Parathyroid adenoma (tissue), 2 donors: ENCODE measurements around the gene TRAPPC11.

ENCODE experiments used
- H2AFZ ChIP-seq: fragments of 300-600 bp; sonication (generic); one replicate; pipeline ENCODE4 v1.7.0; 2017; ENCODE audit warnings: antibody characterized with exemption, mild to moderate bottlenecking
- H3K27ac ChIP-seq: fragments of 300-600 bp; sonication (generic); one replicate; pipeline ENCODE4 v1.7.0; 2017
- H3K27me3 ChIP-seq: fragments of 300-600 bp; sonication (generic); one replicate; pipeline ENCODE4 v1.7.0; 2017; ENCODE audit warnings: low read length; ENCODE audit not compliant: control insufficient read depth, insufficient read depth
- H3K36me3 ChIP-seq: fragments of 300-600 bp; sonication (generic); one replicate; pipeline ENCODE4 v1.7.0; 2017; ENCODE audit warnings: low read length; ENCODE audit not compliant: control insufficient read depth, insufficient read depth
- H3K4me1 ChIP-seq: fragments of 300-600 bp; sonication (generic); one replicate; pipeline ENCODE4 v1.7.0; 2017; ENCODE audit warnings: control low read depth
- H3K4me2 ChIP-seq: fragments of 300-600 bp; sonication (generic); one replicate; pipeline ENCODE4 v1.7.0; 2017; ENCODE audit warnings: low read length
- H3K4me3 ChIP-seq: fragments of 300-600 bp; sonication (generic); one replicate; pipeline ENCODE4 v1.7.0; 2017; ENCODE audit warnings: low read depth, low read length
- H3K79me2 ChIP-seq: fragments of 300-600 bp; sonication (generic); one replicate; pipeline ENCODE4 v1.7.0; 2017; ENCODE audit warnings: control low read depth
- H3K9ac ChIP-seq: fragments of 300-600 bp; sonication (generic); one replicate; pipeline ENCODE4 v1.7.0; 2017; ENCODE audit warnings: mild to moderate bottlenecking
- H3K9me3 ChIP-seq: fragments of 300-600 bp; sonication (generic); one replicate; pipeline ENCODE4 v1.7.0; 2017; ENCODE audit warnings: low read length; ENCODE audit not compliant: control insufficient read depth
- TF ChIP-seq, protein P1 (sequence below): fragments of 300-600 bp; sonication (generic); IDR thresholded peaks from one replicate; pipeline ENCODE4 v1.7.0; 2017; ENCODE audit warnings: antibody characterized with exemption, mild to moderate bottlenecking
- donor health status: primary hyperparathyroidism.

Gene TRAPPC11

DNA sequence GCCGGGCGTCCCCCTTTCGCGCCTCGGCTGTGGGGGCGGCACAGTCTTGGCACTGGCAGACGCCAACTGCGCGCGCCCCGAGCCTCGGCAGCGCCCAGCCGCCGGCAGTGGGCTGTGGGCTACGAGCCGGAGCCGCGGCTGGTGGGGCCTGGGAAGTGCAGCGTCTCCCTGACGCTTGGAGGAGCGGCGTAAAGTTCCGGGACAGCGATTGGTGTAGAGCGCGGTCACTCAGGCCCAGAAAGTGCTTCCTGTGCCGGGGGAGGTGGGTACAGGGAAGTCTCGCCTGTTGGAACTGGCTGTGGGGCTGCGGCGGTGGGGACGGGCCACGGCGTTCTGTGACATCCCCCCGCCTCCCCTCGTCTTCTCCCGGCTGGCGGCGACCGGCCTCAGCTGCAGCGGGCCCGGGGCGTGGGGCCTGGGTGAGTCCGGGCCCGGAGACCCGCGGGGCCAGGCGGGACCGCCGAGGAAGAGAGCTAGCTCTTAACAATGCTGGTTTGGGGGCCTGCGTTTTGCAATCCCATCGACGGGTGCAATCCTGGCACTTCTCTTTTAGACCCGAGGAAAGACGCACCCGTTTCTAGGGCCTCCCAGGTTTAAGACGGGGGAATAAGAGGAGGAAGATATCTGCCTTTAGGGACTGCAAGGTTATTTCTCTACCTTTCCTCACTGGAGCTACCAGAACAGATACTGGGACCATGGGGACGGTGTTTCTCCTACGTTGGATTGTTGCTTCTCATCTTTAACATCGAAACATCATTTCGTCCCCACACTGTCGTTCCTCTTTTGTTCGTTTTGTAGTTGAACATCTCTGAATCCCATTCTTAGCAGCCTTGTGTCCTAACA lies at the start of gene TRAPPC11, which contains the start of gene RWDD4:
TSS of gene TRAPPC11 (plus strand) at position 265 of the 843 bp plus-strand sequence. CDS start 4,575 bp downstream, outside the sequence.
TSS of gene RWDD4 (minus strand) at position 157 of the 843 bp plus-strand sequence. CDS start 233 bp downstream, outside the sequence.
- H3K9ac ChIP-seq, result peak within 1 kb of the TSS; percentile 17
- H3K9me3 ChIP-seq, result no peaks in the 10 kb centered on the region
- no peaks in the 10 kb centered on the region for H3K79me2 ChIP-seq
- H3K4me3 ChIP-seq, result peak within 1 kb of the TSS; percentile 71
- peak within 1 kb of the TSS; percentile 89 for H2AFZ ChIP-seq
- H3K27me3 ChIP-seq, result no peaks in the 10 kb centered on the region
- peak within 1 kb of the TSS; percentile 53 for H3K27ac ChIP-seq
- H3K36me3 ChIP-seq, result no peaks in the 10 kb centered on the region
- peak within 1 kb of the TSS; percentile 77 for H3K4me2 ChIP-seq
- no peaks in the 10 kb centered on the region for H3K4me1 ChIP-seq
- TF ChIP-seq, protein P1, sequence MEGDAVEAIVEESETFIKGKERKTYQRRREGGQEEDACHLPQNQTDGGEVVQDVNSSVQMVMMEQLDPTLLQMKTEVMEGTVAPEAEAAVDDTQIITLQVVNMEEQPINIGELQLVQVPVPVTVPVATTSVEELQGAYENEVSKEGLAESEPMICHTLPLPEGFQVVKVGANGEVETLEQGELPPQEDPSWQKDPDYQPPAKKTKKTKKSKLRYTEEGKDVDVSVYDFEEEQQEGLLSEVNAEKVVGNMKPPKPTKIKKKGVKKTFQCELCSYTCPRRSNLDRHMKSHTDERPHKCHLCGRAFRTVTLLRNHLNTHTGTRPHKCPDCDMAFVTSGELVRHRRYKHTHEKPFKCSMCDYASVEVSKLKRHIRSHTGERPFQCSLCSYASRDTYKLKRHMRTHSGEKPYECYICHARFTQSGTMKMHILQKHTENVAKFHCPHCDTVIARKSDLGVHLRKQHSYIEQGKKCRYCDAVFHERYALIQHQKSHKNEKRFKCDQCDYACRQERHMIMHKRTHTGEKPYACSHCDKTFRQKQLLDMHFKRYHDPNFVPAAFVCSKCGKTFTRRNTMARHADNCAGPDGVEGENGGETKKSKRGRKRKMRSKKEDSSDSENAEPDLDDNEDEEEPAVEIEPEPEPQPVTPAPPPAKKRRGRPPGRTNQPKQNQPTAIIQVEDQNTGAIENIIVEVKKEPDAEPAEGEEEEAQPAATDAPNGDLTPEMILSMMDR, result peak; percentile 11

DNA sequence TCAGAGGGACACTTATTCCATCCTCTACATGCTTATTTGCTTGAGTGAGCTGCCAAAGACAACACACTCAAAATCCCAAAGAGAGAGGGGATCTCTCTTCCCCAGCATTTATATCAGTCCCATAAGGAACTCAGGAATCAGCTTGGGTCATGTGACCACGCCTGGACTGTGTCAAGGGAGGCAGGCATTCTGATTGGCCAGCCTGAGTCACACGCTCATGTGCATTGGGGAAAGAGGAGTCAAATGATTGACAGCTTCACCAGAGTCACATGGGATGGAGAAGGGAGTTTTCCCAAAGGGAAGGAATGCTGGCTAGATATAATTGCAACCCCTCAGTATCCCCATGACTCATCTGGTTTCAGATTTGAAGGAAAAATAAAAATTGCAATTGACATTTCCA lies 49.1 kb upstream of the TRAPPC11 start:
- H3K4me3 ChIP-seq, result no peak overlapping the region
- H3K27ac ChIP-seq, result no peak overlapping the region
- H3K9ac ChIP-seq, result no peak overlapping the region
- H3K79me2 ChIP-seq, result no peaks in the 10 kb centered on the region
- H3K9me3 ChIP-seq, result no peaks in the 10 kb centered on the region
- TF ChIP-seq, protein P1, result no peak
- no peaks in the 10 kb centered on the region for H3K36me3 ChIP-seq
- H3K4me1 ChIP-seq, result no peaks in the 10 kb centered on the region
- no peaks in the 10 kb centered on the region for H3K27me3 ChIP-seq
- H3K4me2 ChIP-seq, result no peak overlapping the region
- no peak overlapping the region for H2AFZ ChIP-seq

DNA sequence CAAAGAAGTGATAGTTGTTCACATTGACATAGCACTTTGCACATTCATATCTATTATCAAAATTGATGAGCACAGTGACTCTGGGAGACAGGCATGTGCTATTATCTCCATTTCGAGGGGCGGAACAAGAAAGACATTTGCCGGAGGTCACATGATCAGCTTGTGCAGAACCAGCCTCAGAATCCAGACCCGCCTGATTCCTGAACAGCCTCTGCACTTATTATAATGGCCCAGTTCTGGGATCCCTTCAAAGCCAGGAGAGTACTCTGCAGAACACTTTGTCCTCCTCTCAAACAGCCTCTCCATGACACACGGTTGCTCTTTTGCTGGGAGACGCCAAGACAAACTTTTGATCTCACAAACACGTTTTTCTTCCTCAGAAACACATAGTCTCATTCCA lies 48.5 kb upstream of the TRAPPC11 start:
- H3K36me3 ChIP-seq, result no peaks in the 10 kb centered on the region
- TF ChIP-seq, protein P1, result no peak
- H3K27me3 ChIP-seq, result no peaks in the 10 kb centered on the region
- H3K4me1 ChIP-seq, result no peaks in the 10 kb centered on the region
- H2AFZ ChIP-seq, result no peak overlapping the region
- no peak overlapping the region for H3K4me3 ChIP-seq
- H3K9me3 ChIP-seq, result no peaks in the 10 kb centered on the region
- no peak overlapping the region for H3K9ac ChIP-seq
- no peak overlapping the region for H3K27ac ChIP-seq
- H3K4me2 ChIP-seq, result no peak overlapping the region
- no peaks in the 10 kb centered on the region for H3K79me2 ChIP-seq

DNA sequence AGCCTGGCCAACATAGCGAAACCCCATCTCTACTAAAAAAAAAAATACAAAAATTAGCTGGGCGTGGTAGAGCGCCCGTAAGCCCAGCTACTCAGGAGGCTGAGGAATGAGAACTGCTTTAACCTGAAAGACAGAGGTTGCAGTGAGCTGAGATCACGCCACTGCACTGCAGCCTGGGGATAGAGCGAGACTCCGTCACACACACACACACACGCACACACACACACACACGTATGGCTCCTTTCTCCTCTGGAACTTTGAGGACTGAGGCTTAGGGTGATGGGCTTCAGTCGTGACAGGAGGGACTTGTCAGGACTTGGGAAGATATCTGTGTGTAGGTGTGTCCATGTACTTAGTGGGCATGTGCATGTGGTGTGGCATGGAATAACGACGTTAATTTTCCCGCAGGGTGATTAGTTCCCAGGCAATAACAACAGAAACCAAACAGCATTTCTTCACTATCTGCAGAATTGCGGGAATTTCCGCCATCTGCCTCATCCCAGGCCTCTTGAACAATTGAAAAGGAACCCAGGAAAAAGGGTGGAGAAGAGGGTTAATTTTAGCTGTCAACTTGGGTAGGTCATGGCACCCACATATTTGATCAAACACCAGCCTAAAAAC lies 47.8 kb upstream of the TRAPPC11 start:
- Histone ChIP-seq H3K4me3 (no peak overlapping the region), H3K9ac (no peak overlapping the region), H3K9me3 (no peaks in the 10 kb centered on the region), H3K27ac (no peak overlapping the region), H3K4me1 (no peaks in the 10 kb centered on the region), H3K36me3 (no peaks in the 10 kb centered on the region), H3K79me2 (no peaks in the 10 kb centered on the region), H3K4me2 (no peak overlapping the region), H3K27me3 (no peaks in the 10 kb centered on the region), H2AFZ (no peak overlapping the region)
- TF ChIP-seq, protein P1, result no peak
